ENCODE measurements around the gene CADM4.

CADM4 gene

GRCh38 chr19:43578787-43579186, 60.9 kb downstream of the CADM4 start:
- DNase-seq, result no peak

GRCh38 chr19:43575955-43576878, 63.4 kb downstream of the CADM4 start:
- no peak for DNase-seq

- DNase-seq, result peak; percentile 99
Measured at GRCh38 chr19:43575156-43575950, 64.3 kb downstream of the CADM4 start, which contains the start of the genes PINLYP and XRCC1. TSS of gene PINLYP (plus strand) at chr19:43575801. CDS start at chr19:43577192, 1,391 bp downstream. TSS of gene XRCC1 (minus strand) at chr19:43575527. CDS start at chr19:43575458, 69 bp downstream.

- no peak for DNase-seq
Measured at GRCh38 chr19:43574424-43575155, 65.1 kb downstream of the CADM4 start.
